GM19438 (cell line): Measurements from ENCODE around the gene RETREG1.
"Not testable (repeated sequence)": the region's sequence is repeated elsewhere in the genome, so short reads cannot be mapped to it uniquely, and the experiment has no call there.

ENCODE experiments used
- ATAC-seq: cut with Tn5 transposase; IDR thresholded peaks from one replicate; pipeline ENCODE4 v1.9.1; 2021; ENCODE audit warnings: low read depth; ENCODE audit not compliant: unreplicated experiment

Gene RETREG1

DNA sequence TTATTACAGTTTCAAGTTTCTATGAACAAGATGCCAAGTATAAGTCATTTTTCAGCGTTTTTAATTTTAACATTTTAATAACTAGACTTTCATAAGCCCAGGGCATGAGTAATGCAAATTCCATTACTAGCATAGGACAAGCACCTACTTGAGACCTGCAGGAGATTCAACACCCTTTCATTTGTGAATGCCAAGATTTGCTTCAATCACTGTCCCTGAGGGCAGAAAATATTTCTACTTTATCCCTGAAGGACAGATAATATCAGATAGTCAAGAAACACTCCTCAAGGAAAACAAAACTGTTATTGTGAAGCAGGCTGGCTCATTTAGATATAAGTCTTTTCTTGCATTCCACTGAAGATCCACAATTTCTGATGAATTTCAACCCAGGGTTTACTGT, 123.5 kb downstream of the RETREG1 start:
- ATAC-seq, result no peak

DNA sequence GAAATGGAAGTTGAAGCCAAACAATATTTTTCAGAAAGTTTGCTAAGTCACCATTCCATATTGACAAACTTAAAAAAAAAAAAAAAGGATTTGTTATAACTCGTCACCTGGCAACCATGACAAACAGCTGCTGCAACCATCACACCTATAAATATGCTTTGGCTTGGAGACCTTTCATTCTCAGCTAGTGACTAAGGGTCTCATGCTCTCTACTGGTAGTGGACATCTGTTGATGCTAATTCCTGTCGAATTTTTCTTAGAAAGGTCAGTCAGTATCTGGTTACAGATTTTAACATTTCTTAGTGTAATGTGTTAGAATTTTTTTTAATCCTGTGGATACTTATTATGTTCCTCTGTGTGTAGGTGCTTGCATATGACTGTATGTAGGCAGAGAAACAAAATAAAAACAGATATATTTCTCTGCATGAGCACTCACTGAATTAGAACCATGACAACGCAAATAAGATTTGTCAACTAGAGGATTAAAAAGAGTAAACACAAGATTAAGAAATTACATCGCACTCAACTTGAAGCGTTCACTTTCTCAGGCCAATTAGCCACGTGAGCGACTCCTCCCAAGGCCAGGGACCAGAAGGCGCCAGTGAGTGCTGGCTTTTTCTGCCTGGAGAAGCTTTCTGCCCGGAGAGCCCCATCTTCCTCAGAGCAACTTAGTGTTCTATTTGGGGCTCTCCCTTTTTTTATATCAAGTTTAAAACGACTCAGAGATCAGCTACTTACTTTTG, 124.2 kb downstream of the RETREG1 start:
- ATAC-seq, result no peak

DNA sequence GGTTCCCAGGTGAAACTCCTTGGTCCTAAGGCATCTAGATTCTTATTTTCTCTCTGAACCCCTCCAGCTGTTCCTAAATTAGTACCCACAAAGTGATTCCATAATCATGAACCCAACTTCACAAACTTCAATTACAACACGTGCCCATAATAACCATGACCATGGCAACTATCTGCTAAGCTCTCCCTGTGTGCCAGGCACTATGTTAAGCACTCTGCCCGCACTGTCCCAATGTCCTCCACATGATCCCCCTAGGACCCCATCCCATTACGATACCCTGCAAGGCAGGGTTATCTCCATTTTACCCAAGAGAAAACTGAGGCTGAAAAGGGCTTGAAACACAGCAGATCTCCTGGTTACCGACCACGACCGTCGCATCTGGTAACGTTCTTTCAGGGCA, 125.9 kb downstream of the RETREG1 start:
- no peak for ATAC-seq

DNA sequence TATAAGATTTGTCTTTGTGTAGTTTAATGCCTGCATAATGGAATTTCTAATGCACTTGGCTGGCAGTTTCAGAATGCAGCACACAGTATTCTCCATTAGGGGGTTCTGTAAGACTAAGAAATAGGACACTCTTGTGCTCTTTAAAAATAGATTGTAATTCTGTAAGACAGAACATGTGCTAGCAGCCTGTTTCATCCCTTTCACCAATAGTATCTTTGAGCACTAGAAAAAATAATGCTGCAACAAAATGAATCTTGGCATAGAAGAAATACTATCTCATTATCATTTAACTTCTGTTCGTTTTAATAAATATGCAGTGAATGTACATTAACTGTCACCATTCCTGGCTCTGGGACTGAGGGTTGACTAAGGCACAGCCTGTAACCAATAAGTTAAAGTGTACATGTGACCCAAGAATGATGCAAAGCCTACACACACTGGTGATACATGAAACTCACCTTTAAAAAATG, 127.4 kb downstream of the RETREG1 start:
- ATAC-seq, result no peak

DNA sequence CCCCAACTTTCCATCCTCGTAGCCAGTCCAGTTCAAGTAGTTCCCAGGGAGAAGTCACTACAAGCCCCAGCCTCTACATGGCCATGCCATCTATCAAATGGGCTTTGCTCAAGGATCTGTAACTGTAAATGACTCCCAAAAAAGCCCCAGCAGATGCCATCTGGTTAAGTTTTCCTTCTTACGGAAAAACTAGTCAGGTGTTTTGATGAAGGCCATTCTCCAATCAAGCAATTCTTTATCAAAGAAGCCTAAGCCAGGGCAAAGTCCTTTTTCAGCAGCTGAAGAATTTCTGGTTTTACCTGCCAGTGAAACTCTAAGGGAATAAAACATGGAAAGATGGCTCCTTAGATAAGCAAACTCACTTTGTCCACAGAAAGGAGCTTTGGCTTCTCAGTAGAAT, 129.3 kb downstream of the RETREG1 start:
- ATAC-seq, result no peak

DNA sequence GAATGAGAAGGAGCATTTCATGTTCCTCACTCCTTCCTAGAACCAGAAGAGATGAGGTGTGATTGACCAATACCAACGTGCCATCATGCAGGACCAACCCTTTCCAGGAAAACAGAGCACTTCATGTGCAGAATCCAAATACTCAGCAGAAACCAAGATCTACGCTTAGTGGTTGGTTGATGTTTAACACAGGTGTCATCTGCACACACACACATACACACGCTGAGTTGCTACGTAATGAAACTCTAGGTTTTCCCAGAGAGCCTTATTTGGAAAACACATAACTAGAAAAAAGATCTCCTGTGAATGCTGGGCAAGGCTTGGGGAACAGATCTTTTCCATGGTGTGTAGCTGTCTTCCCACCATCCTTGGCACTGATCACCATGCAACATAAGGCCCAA, 130.1 kb downstream of the RETREG1 start:
- no peak for ATAC-seq

DNA sequence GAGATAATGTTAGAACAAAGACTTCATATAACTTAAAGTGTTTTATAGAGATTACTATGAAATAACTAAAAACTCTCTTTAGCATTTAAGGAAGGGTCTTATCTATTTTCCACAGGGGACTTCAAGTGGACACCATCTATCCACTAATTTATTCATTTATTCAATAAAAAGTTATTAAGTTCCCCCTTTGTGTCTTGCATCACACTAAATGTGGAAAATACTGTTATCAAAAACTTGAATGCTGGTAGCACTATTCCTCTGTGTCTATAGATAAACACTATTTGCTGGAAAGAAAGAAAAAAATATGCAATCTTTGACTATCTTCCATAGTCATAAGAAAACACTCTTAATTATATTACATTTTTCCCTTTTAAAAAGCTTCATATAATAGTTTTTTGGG, 131.1 kb downstream of the RETREG1 start:
- ATAC-seq, result no peak

DNA sequence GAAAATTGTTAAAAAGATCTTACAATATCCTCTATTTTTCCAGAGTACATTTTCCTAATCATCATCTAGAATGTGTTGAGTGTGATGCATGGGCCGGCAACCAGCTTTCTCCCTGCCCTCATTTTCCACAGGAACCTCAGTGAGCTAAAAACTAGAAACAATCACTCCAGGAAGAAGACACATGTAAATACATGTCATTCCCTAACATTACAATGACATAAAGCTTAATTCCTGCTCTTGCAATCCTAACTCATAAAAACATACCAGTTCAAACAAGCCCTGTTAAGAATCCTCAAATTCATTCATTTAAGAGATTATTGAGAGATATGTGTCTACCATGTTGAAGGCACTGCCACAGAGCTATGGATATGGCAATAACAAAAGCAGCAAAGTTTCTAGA, 132.7 kb downstream of the RETREG1 start:
- ATAC-seq, result no peak

DNA sequence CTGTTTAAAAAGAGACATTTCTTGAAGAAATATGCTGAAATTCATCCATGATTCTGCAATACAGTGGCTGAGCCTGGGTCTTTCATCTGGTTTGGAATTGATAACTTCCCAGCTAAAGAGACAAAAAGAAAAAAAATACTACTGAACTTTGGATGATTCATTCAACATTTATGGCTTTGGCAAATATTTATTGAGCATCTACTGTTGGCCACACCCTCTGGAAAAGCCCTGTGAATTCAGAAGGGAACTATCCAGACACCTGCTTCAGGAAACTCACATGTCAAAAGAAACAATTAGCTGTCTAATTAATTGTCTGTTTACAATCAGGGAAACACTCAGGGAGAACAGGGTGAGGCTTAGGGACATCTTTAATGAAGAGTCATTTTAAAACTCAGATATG, 133.4 kb downstream of the RETREG1 start:
- no peak for ATAC-seq

DNA sequence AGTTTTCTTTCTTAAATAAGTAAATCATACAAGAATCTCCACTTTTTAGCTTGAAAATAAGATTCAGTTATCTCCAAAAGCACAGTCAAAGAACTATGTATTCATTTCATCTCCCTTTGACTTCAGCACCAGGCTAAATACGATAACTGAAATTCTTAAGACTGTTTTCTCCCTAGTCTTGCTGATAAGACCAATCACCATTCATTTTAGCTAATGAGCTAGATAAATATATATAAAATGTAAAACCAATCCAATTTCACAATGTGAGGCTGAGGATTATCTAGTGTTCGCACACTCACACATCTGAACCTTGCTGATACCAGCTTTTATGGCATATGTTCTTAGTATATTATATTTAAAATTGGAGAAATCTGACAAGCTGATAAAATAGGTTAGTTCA, 133.9 kb downstream of the RETREG1 start:
- no peak for ATAC-seq

DNA sequence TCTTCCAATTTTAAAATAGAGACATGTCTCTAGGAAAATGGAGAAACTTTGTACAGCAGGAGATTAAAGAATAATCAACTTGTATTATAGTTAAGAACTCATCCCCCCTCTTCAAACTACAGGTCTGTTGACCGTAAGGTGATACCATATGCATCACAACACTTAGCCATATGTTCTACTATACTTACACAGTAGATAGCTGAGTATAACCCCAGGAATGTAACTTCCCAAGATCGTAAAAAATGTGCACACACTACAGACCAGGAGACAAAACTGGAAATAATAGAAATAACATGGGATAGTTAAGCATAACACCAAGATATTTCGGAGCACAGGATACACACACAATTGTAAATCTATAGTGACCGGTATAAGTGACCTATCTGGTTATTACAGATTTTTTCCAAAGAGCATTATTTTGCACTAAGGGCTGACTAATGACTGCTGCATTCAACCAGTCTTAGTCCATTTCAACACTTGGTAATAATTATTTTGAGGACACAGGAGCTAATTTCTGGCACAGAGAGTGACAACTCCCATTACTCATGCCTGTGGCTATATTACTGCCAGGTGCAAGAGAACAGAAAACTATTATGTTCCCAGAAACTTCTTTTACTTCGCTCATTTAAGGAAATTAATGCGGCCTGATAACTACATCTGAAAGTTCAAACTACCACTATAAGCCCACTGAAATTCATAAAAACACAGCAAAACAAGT, 135.8 kb downstream of the RETREG1 start:
- ATAC-seq, result no peak

DNA sequence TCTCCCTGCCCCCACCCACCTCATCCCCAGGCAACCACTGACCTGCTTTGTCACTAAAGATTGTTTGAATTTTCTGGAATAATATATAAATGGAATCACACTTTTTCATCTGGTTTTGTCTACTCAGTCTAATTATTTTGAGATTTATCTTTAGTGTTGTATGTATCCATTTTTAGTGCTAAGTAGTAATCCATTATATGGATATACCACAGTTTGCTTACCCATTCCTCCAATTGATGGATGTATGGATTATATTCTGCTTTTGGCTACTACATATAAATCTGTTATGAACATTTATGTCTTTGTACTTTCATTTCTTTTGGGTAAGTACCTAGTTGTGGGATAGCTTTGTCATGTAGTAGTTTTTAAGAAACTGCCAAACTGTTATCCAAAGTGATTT, 136.7 kb downstream of the RETREG1 start:
- ATAC-seq, result no peak

DNA sequence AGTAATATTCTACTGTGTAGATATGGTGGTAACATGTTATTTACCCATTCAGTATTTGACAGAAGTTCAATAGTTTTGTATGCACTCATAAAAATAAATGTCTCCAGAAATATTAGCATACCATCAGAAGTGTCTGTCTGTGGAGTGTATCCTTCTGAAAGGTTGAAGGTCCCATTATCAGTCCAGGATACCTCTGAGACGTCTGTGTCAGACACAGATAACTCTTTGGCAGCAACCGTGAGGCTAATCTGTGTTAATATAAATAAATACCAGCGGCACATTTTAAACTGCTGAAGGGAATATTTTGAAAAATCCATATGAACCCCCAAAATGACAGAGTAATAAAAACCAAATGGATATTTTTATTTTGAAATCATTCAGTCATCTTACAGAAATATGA, 139.3 kb downstream of the RETREG1 start:
- ATAC-seq, result no peak

DNA sequence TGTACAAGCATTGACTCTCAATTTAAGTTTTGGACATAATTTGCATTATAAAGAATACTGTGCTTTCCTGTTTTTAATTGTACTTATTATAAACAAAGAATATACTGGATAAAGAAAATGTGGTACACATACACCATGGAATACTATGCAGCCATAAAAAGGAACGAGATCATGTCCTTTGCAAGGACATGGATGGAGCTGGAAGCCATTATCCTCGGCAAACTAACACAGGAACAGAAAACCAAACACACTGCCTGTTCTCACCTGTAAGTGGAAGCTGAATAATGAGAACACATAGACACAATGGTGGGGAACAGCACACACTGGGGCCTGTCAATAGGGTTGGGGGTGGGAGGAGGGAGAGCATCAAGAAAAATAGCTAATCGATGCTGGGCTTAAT, 140.4 kb downstream of the RETREG1 start:
- ATAC-seq, result not testable (repeated sequence)

DNA sequence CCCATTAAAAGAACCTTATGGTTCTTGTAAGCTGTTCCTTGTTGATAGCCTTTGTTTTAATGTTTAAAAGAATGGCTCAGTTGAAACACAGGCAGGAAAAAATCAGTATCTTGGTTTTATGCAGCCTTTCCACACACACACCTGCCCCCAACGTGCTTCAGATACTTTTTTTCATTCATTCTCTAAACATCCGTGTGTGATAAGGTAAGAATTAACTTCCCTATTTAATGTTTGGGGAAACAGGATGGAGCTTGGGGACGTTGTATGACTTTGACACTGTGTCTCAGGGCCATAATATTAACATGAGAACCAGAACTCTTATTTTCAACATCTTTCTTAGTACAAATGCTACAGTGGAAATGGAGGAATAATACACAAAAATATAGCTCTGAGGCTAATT, 145.4 kb downstream of the RETREG1 start:
- no peak for ATAC-seq

DNA sequence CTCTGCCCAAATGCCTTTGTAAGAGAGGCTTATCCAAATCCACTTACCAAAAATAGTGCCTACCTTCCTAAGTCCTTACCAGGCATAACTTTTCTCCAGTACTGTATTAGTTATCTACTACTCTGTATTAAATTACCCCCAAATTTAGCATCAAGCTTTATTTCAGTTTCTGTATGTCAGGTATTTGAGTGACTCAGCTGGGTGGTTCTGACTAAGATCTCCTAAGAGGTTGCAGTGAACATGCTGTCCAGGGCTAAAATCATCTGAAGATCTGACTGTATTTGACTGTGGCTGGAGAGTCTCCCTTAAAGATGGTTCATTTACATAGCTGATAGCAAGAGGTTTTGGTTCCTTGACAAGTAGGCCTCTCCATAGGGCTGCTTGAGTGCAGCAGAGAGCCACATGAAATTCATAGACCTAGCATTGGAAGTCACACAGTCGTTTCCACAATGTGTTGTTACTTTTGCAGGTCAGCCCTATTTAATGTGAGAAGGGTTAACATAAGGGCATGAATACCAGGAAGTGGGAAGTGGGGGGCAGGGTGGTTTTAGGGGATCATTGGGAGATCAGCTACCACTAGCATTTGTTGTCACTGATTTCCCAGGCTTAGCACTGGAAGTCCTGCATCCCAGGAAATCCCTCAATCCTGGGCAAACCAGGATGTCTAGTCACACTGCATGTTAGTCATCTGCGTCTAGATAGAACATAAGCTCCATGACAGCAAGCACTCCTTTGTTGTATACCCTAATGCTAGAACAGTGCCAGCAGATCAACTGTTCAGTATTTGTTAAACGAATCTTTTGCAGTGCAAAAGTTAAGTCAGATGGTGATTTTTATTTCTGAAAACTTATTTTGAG, 149.2 kb downstream of the RETREG1 start:
- peak; percentile 43 for ATAC-seq

DNA sequence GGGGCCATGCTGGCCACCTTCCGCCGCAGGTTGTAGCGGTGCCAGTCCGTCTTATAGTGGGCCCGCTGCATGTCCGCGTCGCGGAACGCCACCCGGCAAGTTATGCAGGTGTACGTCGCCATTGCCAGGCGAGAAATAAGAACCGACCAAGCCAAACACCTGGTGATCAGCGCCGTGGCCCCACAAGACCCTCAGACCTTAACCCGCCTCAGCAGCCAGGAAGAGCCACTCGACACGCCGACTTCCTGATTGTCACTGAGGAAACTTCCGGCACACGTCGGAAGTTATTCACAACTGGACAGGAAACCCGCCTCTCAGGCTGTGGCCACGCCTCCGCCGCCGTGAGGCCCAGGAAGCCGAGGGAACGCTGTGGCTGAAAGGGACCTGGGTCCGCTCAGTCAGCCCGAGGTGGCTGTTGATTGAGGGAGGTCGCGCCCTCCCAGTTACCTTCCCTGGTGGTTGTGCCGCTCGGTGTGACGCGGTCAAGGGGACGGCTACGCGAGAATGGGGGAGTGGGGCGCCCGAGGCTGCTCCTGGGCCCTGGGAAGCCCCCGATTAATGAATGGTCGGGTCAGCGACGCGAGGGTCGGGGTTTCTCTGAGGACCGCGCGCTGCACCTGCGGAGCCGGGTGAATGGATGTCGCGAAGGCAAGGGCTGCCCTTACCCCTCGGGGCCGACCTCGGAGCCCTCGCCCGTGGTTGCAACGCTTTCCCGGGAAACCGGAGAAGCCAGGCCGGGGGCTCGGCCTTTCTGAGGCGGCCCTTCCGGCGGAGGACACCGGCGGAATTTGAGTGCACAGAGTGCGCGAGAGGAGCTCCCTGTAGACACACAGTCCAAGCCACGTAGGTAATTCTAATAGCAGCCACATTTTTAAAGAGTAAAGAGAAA, 151.0 kb downstream of the RETREG1 start, which contains the start of gene ZNF622:
Gene ZNF622, minus strand, starts transcription at position 257 of the 889 bp plus-strand sequence. Its CDS starts 135 bp downstream, at position 122.
- peak; percentile 80 for ATAC-seq

DNA sequence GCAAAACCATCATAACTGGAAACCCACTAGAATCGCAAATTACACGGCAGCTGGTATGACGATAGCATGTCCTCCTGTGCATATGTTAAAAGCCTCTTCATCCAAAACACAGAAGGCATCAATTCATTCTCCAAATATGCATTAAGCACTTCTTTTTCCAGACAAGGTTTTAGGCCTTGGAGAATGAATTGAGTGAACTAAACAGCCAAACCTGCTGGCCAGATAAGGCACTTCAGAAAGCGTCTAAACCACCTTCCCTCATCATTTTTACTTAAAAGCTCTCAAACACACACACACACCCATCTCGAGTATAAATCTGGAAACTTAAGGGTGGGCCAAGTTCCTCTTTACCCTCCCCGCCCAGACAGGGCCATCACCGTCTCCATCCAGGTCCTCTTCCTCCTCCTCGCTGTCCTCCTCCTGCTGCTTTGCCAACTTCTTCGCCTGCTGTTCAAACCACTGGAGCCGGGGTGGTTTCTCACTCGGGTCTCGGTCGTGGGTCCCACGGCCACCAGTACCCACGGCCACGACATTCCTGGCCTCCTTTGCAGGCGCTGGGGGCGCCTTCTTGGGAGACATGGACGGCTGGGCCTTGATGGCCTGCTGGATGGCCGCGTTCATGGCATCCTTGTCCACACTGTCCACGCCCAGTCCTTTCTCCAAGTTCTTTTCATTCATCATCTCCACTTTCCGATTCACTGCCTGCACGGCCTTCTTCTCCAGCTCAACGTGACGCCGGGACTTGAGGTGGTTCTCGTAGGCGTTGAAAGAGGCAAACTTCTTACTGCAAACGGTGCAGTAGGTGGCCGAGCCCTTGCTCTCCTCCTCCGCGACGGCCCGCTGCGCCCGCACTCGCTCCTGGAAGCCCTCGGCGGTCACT, 151.9 kb downstream of the RETREG1 start:
- no peak for ATAC-seq

DNA sequence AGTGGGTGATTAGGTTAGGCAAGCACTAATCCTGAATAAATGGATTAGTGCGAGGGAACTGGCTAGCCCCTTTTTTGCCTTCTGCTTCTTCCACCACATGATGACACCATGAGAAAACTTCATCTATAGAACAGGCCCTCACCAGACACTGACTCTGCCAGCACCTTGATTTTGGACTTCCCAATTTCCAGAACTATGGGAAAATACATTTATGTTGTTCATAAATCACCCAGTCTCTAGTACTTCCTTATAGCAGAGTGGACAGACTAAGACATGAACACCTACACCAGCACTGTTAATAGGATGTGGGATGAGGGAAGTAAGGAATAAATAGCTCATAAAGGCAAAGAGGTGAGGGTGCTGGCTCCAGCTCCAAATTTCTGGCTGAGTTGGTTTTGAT, 152.6 kb downstream of the RETREG1 start:
- no peak for ATAC-seq
